Activated B cell treated with CpG ODN at 0.5 μM for 24 hours (primary cell): ENCODE results near the gene GPI. TPM values are rescaled to one million over a fixed set of nuclear protein-coding genes. Genes with fewer than 3 reads are reported as not detected.
A peak's percentile ranks its signal among the peaks of the same experiment; 100 is the strongest.

ENCODE experiments used
- ATAC-seq: fragments of 200-7000 bp; cut with Tn5 transposase; one replicate; pipeline ENCODE4 v1.10.0; 2021; ENCODE audit warnings: low read depth, mild to moderate bottlenecking, moderate library complexity
- CTCF ChIA-PET: fragments of 350-600 bp; sonication (Branson Sonifier 250); formaldehyde crosslinking; loops from one replicate; lab custom pipeline; 2021; ENCODE audit warnings: antibody characterized with exemption; lab: Charles Lee
- POLR2A ChIA-PET: fragments of 350-600 bp; sonication (Branson Sonifier 250); formaldehyde crosslinking; loops from one replicate; lab custom pipeline; 2021; ENCODE audit warnings: antibody characterized with exemption; lab: Charles Lee
- DNase-seq: peaks from one replicate; pipeline ENCODE4 v3.0.0; 2022
- H3K27ac Mint-ChIP-seq: one replicate; pipeline ENCODE4 v1.8.0; 2020; ENCODE audit warnings: mixed read lengths
- H3K27me3 Mint-ChIP-seq: one replicate; pipeline ENCODE4 v1.8.0; 2021; ENCODE audit warnings: mixed read lengths
- H3K36me3 Mint-ChIP-seq: one replicate; pipeline ENCODE4 v1.8.0; 2021; ENCODE audit warnings: low read depth, mixed read lengths
- H3K4me1 Mint-ChIP-seq: one replicate; pipeline ENCODE4 v1.8.0; 2021; ENCODE audit warnings: mixed read lengths
- H3K4me3 Mint-ChIP-seq: one replicate; pipeline ENCODE4 v1.8.0; 2020; ENCODE audit warnings: mild to moderate bottlenecking, mixed read lengths
- H3K9me3 Mint-ChIP-seq: one replicate; pipeline ENCODE4 v1.8.0; 2020; ENCODE audit warnings: mixed read lengths
- intact Hi-C: fragments of 100-400 bp; cut with micrococcal nuclease; formaldehyde crosslinking; loops from one replicate; pipeline ENCODE4 v1.15.1; 2024
- total RNA-seq: library from RNA; stranded (reverse); gene quantifications from 2 replicates; pipeline ENCODE4 v1.2.3, GENCODE V29; 2022
- TF ChIP-seq, protein P1 (sequence below): fragments of 200-600 bp; IDR thresholded peaks from one replicate; pipeline ENCODE4 v1.8.0; 2022; ENCODE audit warnings: antibody characterized with exemption, mild to moderate bottlenecking

The GPI gene
- total RNA-seq, 1 donor from 2014 or later, result 144 TPM

DNA sequence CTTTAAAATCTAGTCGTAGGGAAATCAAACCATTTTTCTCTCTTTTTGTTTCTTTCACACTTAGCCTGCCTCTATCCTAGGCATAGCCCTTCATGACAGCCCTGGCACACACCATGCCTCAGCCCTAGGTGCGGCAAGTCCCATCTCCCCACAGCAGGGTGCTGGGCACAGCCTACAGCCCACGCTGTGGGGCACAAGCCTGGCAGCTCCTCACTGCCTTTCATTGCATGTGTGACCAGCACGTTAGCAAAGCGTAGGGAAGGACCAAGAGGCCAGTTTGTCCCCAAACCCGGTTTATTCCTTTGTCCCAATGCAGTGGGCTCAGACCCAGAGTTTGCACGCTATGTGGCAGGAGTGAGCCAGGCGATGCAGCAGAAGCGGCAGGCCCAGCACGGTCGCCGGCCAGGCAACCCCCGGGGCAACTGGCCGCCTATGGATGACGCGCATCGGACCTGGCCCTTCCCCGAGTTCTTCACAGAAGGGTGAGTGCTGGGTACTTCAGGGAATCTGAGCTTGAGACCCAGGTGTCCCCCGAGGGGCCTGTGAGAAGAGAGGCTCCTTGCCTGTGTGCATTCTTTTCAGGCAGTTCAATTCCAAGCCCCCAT is 17.3 kb upstream of the GPI start:
- TF ChIP-seq, protein P1, sequence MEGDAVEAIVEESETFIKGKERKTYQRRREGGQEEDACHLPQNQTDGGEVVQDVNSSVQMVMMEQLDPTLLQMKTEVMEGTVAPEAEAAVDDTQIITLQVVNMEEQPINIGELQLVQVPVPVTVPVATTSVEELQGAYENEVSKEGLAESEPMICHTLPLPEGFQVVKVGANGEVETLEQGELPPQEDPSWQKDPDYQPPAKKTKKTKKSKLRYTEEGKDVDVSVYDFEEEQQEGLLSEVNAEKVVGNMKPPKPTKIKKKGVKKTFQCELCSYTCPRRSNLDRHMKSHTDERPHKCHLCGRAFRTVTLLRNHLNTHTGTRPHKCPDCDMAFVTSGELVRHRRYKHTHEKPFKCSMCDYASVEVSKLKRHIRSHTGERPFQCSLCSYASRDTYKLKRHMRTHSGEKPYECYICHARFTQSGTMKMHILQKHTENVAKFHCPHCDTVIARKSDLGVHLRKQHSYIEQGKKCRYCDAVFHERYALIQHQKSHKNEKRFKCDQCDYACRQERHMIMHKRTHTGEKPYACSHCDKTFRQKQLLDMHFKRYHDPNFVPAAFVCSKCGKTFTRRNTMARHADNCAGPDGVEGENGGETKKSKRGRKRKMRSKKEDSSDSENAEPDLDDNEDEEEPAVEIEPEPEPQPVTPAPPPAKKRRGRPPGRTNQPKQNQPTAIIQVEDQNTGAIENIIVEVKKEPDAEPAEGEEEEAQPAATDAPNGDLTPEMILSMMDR, result no peak
- CTCF ChIA-PET, result interaction anchor here (3.1 kb wide), 1 partner anchor 10 kb away, joined by 10 read pairs; no protein-coding TSS in a partner anchor
- Mint-ChIP-seq H3K27ac (no peak overlapping the region), H3K9me3 (no peaks in the 10 kb centered on the region), H3K36me3 (peaks cover 56% of the 10 kb centered on the region), H3K27me3 (no peaks in the 10 kb centered on the region), H3K4me1 (peaks cover 5% of the 10 kb centered on the region), H3K4me3 (no peak overlapping the region)
- DNase-seq (no peak), ATAC-seq (no peak)
- POLR2A ChIA-PET, result no interaction called here
- intact Hi-C loops, result loop anchor here (5.0 kb wide), 2 partner anchors 555 to 570 kb away; no protein-coding TSS in a partner anchor

DNA sequence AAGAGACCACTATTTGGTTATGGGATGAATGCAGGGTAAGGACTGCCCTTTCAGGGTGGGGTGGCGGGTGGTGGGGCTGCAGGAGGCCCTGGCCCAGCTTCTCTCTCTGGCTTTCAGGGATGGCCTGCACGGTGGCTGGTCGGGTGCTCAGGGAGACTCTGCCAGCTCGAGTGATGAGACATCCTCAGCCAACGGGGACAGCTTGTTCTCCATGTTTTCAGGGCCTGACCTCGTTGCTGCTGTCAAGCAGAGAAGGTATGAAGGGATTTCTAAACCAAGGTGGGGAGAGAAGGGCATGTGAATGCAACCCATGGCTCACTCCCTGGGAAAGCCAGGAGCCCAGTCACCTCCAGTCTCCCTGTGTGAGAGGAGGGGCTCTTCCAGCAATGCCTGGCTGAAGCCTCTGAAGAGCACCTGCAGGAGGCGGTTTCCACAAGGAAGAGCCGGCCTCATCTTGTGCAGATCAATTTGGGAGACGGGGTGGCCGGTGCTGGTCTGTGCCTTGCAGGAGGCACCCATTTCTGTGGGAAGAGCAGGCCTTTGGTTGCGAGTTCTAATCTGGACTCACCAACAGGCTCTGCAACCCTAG is 16.0 kb upstream of the GPI start:
- ChIA-PET CTCF (interaction anchor here (3.1 kb wide), 1 partner anchor 11 kb away, joined by 10 read pairs; no protein-coding TSS in a partner anchor), POLR2A (no interaction called here)
- ATAC-seq (no peak), DNase-seq (no peak)
- H3K36me3 Mint-ChIP-seq, result peaks cover 55% of the 10 kb centered on the region
- H3K4me1 Mint-ChIP-seq, result peaks cover 5% of the 10 kb centered on the region
- H3K27me3 Mint-ChIP-seq, result no peaks in the 10 kb centered on the region
- TF ChIP-seq, protein P1, result no peak
- H3K27ac Mint-ChIP-seq, result no peak overlapping the region
- no peaks in the 10 kb centered on the region for H3K9me3 Mint-ChIP-seq
- intact Hi-C loops, result loop anchor here (5.0 kb wide), 2 partner anchors 557 to 572 kb away; no protein-coding TSS in a partner anchor
- no peak overlapping the region for H3K4me3 Mint-ChIP-seq

DNA sequence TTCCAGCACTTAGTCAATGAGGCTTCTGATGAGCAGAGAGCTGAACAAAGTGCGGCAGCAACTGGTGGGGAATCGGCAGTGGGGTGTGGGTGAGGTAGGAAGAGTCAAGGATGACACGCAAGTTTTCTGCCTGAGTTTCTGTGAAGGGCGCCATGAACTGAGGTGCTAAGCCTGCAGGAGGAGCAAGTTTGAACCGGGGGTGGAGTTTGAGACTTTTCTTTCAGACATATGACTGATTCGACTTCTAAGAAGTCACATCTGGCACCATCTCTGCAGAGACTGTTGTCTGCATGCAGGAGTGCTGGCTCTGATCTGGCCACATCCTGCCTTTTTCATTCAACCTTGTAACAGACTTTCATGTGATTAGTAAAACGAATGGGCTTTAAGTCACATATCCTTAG is 14.8 kb upstream of the GPI start:
- H3K9me3 Mint-ChIP-seq, result no peaks in the 10 kb centered on the region
- DNase-seq, result no peak
- ChIA-PET CTCF (no interaction called here), POLR2A (no interaction called here)
- peaks cover 56% of the 10 kb centered on the region for H3K36me3 Mint-ChIP-seq
- no peaks in the 10 kb centered on the region for H3K27me3 Mint-ChIP-seq
- intact Hi-C loops, result no loop called here
- TF ChIP-seq, protein P1, result no peak
- no peak overlapping the region for H3K4me3 Mint-ChIP-seq
- no peak for ATAC-seq
- peaks cover 5% of the 10 kb centered on the region for H3K4me1 Mint-ChIP-seq
- H3K27ac Mint-ChIP-seq, result peak overlapping the region; percentile 16

DNA sequence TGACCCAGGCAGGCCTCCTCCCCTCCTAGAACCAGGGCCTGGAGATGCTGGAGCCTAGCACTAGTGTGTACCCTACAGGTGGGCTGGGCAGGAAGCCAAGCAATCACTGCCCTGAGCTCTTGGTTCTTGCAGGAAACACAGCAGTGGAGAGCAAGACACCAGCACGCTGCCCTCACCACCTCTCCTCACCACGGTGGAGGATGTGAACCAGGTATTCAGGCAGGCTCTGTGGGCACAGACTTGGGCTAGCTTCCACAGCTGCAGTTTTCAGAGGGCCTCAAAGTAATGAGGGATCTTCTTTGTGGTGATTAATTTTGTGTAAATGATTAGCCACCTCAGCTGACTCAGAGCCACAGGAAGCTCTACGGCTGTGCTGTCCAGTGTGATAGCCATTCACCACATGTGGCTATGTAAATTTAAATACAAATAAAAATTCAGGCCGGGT is 13.6 kb upstream of the GPI start:
- H3K36me3 Mint-ChIP-seq, result peaks cover 48% of the 10 kb centered on the region
- no peaks in the 10 kb centered on the region for H3K4me1 Mint-ChIP-seq
- TF ChIP-seq, protein P1, result no peak
- no peak overlapping the region for H3K4me3 Mint-ChIP-seq
- ChIA-PET CTCF (interaction anchor here (1.0 kb wide), 1 partner anchor 15 kb away, joined by 3 read pairs; no protein-coding TSS in a partner anchor), POLR2A (no interaction called here)
- no peak for ATAC-seq
- no peak overlapping the region for H3K27ac Mint-ChIP-seq
- no peaks in the 10 kb centered on the region for H3K27me3 Mint-ChIP-seq
- no peak for DNase-seq
- H3K9me3 Mint-ChIP-seq, result no peaks in the 10 kb centered on the region
- intact Hi-C loops, result no loop called here

DNA sequence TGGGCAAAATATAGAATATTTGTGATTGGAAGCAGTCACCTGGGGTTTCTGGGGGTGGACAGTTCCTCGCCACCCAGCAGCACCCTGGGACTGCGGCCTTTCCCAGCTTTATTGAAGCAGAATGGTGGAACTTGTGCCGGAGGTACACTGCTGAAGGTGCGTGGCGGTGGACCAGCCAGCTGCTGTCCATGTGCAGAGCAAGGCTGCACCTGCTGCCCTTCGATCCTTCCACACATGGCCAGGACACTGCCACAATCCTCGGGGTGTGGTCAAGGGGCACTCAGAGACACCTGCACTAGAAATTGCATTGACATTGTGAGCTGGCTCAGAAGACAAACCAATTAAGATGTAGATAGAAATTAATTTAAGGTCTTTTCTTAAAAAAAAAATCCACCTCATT is 11.4 kb upstream of the GPI start:
- ATAC-seq (no peak), DNase-seq (no peak)
- CTCF ChIA-PET, result no interaction called here
- POLR2A ChIA-PET, result interaction anchor here (0.5 kb wide), 1 partner anchor 17 kb away, joined by 4 read pairs; no protein-coding TSS in a partner anchor
- Mint-ChIP-seq H3K4me3 (no peak overlapping the region), H3K4me1 (peaks cover 8% of the 10 kb centered on the region), H3K36me3 (peaks cover 45% of the 10 kb centered on the region), H3K27ac (no peak overlapping the region), H3K27me3 (no peaks in the 10 kb centered on the region), H3K9me3 (no peaks in the 10 kb centered on the region)
- TF ChIP-seq, protein P1, result no peak
- intact Hi-C loops, result no loop called here
